Natural killer cell treated with Interleukin-12 subunit alpha and Interleukin-12 subunit beta and Interleukin-15 and Interleukin-18, amount 100 ng/mL, for 72 hours (primary cell): Measurements from ENCODE around the gene VPS13A. TPM values are rescaled to one million over a fixed set of nuclear protein-coding genes. Genes with fewer than 3 reads are reported as not detected.
A peak's percentile ranks its signal among the peaks of the same experiment; 100 is the strongest.
"Not testable (repeated sequence)": the region's sequence is repeated elsewhere in the genome, so short reads cannot be mapped to it uniquely, and the experiment has no call there.

ENCODE experiments used
- ATAC-seq, 2 donors: fragments of 150-1000 bp; cut with Tn5 transposase in 1 of 2; sonication (Bioruptor Pico), chemical (Tn5 transposase) in 1 of 2; 2 replicates each; pipeline ENCODE4 v1.10.0; 2021
- DNase-seq: peaks from one replicate; pipeline ENCODE4 v3.0.0; 2022; ENCODE audit warnings: low spot score
- H3K27ac Mint-ChIP-seq, 2 donors: 1 replicate in 1 of 2; 2 replicates in 1 of 2; pipeline ENCODE4 v1.8.0; 2022; ENCODE audit warnings: mixed read lengths in 2 of 2, mild to moderate bottlenecking in 1 of 2, moderate library complexity in 1 of 2
- H3K27me3 Mint-ChIP-seq, 2 donors: 1 replicate in 1 of 2; 2 replicates in 1 of 2; pipeline ENCODE4 v1.8.0; 2022; ENCODE audit warnings: mixed read lengths in 2 of 2
- H3K36me3 Mint-ChIP-seq: one replicate; pipeline ENCODE4 v1.8.0; 2022; ENCODE audit warnings: mixed read lengths
- H3K4me1 Mint-ChIP-seq, 2 donors: 1 replicate in 1 of 2; 2 replicates in 1 of 2; pipeline ENCODE4 v1.8.0; 2022; ENCODE audit warnings: low read depth in 2 of 2, mixed read lengths in 2 of 2, mild to moderate bottlenecking in 1 of 2
- H3K4me3 Mint-ChIP-seq: one replicate; pipeline ENCODE4 v1.8.0; 2022; ENCODE audit warnings: mixed read lengths
- H3K9me3 Mint-ChIP-seq: 2 replicates; pipeline ENCODE4 v1.8.0; 2022; ENCODE audit warnings: mixed read lengths
- total RNA-seq, 2 donors: library from RNA; stranded (reverse); gene quantifications; one replicate each; pipeline ENCODE4 v1.2.3, GENCODE V29; 2022

The VPS13A gene
- total RNA-seq, 2 donors from 2014 or later, result 34.2 to 60.9 TPM

DNA sequence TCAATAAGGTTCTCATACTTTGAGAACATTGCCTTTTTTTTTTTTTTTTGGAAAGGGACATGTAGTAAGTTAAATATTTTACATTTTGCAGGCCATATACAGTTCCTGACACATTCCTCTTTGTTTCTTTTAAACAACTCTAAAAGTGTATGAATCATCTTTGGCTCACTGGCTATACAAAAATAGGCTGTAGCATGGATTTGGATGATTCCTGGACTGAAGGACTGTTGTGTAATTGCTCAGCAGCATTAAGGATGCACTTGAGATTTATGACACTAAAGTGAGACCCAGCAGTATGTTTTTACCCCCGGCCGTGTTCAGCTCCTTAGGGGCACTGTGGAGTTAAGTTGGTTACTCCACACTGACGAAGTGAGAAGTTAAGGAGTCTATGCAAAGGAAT is 41.3 kb downstream of the VPS13A start:
- Mint-ChIP-seq H3K36me3 (peaks cover 13% of the 10 kb centered on the region), H3K27me3 (no peaks in the 10 kb centered on the region), H3K4me1 (no peaks in the 10 kb centered on the region), H3K4me3 (no peak overlapping the region), H3K27ac (no peak overlapping the region), H3K9me3 (no peaks in the 10 kb centered on the region)
- ATAC-seq (no peak), DNase-seq (no peak)

DNA sequence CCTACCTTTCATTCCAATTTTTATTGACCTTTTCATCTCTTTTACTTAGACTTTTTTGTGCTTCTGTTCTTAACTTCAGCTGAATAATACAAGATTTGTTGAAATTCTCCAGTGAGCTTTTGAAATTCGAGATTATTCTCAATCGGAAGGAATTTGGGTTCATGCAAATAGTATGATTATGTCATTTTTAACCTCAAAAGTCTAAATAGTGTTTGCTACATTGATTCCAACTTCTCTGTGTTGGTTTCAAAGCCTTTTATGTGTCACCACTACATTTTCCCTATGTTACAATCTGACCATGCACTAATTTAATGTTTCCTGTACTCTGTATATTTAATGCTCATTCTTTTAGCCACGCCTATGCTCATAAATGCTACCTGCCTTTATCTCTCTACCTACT is 44.1 kb downstream of the VPS13A start:
- no peak for ATAC-seq
- Mint-ChIP-seq H3K27me3 (no peaks in the 10 kb centered on the region), H3K36me3 (peaks cover 19% of the 10 kb centered on the region), H3K27ac (no peak overlapping the region), H3K4me3 (no peak overlapping the region), H3K4me1 (no peaks in the 10 kb centered on the region), H3K9me3 (no peaks in the 10 kb centered on the region)
- no peak for DNase-seq

DNA sequence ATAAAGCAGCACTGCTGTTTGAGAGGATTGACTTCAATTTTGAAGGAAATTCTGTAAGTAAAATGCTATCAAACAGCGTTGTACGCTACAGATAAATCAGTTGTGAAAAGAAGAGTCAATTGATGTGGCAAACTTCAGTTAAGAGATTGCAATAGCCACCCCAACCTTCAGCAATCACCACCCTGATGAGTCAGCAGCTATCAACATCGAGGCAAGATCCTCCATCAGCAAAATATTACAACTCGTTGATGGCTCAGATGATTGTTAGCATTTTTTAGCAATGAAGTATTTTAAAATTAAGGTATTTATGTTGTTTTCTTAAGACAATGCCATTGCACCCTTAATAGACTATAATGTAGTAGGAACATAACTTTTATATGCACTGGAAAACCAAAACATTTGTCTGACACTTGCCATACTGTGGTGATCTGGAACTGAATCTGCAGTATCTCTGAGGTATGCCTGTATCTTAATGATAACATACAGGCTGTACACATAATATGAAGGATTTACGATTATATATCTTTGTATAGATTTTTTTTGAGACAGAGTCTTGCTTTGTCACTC is 47.5 kb downstream of the VPS13A start:
- no peaks in the 10 kb centered on the region for H3K4me1 Mint-ChIP-seq
- H3K4me3 Mint-ChIP-seq, result no peak overlapping the region
- H3K36me3 Mint-ChIP-seq, result peaks cover 18% of the 10 kb centered on the region
- DNase-seq (no peak), ATAC-seq (peak in 1 of 2 donors; percentile 44)
- no peaks in the 10 kb centered on the region for H3K9me3 Mint-ChIP-seq
- no peaks in the 10 kb centered on the region for H3K27me3 Mint-ChIP-seq
- no peak overlapping the region for H3K27ac Mint-ChIP-seq

DNA sequence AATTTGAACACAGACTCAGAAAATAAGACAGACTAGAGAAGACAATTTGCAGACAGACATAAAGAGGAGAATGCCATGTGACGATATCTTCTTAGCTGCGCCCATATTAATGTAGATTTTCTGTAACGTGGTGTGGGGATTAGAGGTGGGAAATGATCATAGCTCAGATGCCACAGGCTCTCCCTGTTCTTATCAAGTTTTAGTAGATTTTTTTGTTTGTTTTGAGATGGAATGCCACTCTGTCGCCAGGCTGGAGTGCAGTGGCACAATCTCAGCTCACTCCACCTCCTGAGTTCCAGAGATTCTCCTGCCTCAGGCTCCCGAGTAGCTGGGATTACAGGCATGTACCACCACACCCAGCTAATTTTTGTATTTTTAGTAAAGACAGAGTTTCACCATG is 59.4 kb downstream of the VPS13A start:
- no peak for ATAC-seq
- Mint-ChIP-seq H3K36me3 (peaks cover 24% of the 10 kb centered on the region), H3K27me3 (no peaks in the 10 kb centered on the region), H3K4me3 (no peak overlapping the region), H3K9me3 (no peaks in the 10 kb centered on the region), H3K27ac (no peak overlapping the region), H3K4me1 (no peaks in the 10 kb centered on the region)
- DNase-seq, result no peak

DNA sequence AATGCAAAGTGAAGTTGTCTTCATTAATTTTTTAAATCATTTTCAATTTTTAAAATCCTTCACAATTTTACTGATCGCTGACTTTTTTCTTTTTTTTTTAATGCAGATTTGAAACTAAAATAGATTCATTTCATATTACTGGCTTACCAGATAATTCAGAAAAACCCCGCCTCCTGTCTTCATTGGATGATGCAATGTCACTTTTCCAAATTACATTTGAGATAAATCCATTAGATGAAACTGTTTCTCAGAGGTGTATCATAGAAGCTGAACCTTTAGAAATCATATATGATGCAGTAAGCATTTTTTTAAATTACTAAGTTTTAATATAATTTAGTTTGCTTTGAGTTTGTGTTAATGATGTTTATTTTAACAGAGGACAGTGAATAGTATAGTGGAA is 60.6 kb downstream of the VPS13A start:
- DNase-seq (no peak), ATAC-seq (no peak)
- H3K36me3 Mint-ChIP-seq, result peaks cover 19% of the 10 kb centered on the region
- no peak overlapping the region for H3K27ac Mint-ChIP-seq
- no peak overlapping the region for H3K4me3 Mint-ChIP-seq
- H3K27me3 Mint-ChIP-seq, result no peaks in the 10 kb centered on the region
- H3K4me1 Mint-ChIP-seq, result no peaks in the 10 kb centered on the region
- no peaks in the 10 kb centered on the region for H3K9me3 Mint-ChIP-seq

DNA sequence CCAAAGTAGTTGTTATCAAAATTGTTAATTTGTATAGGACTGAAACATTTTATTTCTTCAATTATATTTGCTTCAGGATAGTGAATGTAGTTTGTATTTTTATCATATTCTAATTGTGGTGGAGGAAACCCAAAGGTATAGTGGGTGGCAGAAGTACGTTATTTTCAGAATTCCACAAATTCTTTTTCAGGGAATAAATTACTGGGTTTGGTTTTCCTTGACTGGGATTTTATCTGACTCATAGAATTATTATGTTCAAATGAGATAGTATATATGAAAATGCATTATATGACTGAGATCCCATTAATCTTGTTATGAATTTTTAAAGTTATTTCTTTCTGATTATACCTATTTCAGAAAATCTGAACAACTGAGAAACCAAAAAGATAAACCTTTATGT is 73.7 kb downstream of the VPS13A start:
- Mint-ChIP-seq H3K36me3 (peaks cover 18% of the 10 kb centered on the region), H3K4me3 (no peak overlapping the region), H3K27ac (no peak overlapping the region)

DNA sequence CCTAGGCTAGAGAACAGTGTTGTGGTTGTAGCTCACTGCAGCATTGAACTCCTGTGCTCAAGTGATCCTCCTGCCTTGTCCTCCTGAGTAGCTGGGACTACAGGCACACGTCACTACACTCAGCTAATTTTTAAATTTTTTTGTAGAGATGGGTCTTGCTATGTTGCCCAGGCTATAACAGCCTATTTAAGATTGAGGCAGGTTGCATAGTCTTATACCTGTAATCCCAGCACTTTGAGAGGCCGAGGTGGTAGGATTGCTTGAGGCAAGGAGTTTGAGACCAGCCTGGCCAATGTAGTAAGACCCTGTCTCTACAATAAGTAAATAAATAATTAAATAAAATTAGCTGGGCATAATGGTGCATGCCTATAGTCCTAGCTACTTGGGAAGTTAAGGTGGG is 79.9 kb downstream of the VPS13A start:
- Mint-ChIP-seq H3K36me3 (peaks cover 33% of the 10 kb centered on the region), H3K27me3 (no peaks in the 10 kb centered on the region), H3K9me3 (peaks cover 9% of the 10 kb centered on the region), H3K4me3 (no peak overlapping the region), H3K4me1 (peaks cover 0 to 5% of the 10 kb centered on the region in 2 donors), H3K27ac (no peak overlapping the region)
- ATAC-seq (no peak), DNase-seq (no peak)

More for the DNA sequence above, 73.7 kb downstream of the VPS13A start:
- H3K4me1 Mint-ChIP-seq, result peaks cover 0 to under 1% of the 10 kb centered on the region in 2 donors
- no peak for DNase-seq
- H3K9me3 Mint-ChIP-seq, result peaks cover 1% of the 10 kb centered on the region
- ATAC-seq, result no peak
- H3K27me3 Mint-ChIP-seq, result no peaks in the 10 kb centered on the region

DNA sequence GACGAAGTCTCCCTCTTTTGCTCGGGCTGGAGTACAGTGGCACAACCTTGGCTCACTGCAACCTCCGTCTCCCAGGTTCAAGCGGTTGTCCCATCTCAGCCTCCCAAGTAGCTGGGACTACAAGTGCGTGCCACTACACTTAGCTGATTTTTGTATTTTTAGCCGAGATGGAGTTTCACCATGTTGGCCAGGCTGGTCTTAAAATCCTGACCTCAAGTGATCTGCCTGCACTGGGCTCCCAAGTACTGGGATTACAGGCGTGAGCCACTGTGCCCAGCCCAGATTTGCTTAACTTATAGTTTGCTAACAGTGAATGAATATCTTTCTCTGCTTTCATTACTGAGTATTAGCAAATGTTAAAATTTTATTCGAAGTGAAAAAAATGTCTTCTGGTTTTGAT is 84.3 kb downstream of the VPS13A start:
- Mint-ChIP-seq H3K4me1 (no peaks in the 10 kb centered on the region), H3K27me3 (no peaks in the 10 kb centered on the region), H3K9me3 (peaks cover 13% of the 10 kb centered on the region), H3K4me3 (no peak overlapping the region), H3K36me3 (peaks cover 43% of the 10 kb centered on the region), H3K27ac (no peak overlapping the region)
- ATAC-seq (no peak), DNase-seq (no peak)

DNA sequence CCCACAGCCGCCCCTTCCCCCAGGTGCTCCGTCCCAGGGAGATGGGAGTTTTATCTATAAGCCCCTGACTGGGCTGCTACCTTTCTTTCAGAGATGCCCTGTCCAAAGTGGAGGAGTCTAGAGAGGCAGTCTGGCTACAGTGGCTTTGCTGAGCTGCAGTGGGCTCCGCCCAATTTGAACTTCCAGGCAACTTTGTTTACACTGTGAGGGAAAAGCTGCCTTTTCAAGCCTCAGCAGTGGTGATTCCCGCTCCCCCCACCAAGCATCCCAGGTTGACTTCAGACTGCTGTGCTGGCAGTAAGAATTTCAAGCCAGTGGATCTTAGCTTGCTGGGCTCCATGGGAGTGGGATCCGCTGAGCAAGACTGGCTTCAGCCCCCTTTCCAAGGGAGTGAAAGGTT is 90.4 kb downstream of the VPS13A start:
- H3K4me1 Mint-ChIP-seq, H3K4me3 Mint-ChIP-seq, H3K27ac Mint-ChIP-seq, DNase-seq, H3K27me3 Mint-ChIP-seq, ATAC-seq: not testable (repeated sequence)
- Mint-ChIP-seq H3K36me3 (peaks cover 46% of the 10 kb centered on the region), H3K9me3 (peaks cover 12% of the 10 kb centered on the region)

DNA sequence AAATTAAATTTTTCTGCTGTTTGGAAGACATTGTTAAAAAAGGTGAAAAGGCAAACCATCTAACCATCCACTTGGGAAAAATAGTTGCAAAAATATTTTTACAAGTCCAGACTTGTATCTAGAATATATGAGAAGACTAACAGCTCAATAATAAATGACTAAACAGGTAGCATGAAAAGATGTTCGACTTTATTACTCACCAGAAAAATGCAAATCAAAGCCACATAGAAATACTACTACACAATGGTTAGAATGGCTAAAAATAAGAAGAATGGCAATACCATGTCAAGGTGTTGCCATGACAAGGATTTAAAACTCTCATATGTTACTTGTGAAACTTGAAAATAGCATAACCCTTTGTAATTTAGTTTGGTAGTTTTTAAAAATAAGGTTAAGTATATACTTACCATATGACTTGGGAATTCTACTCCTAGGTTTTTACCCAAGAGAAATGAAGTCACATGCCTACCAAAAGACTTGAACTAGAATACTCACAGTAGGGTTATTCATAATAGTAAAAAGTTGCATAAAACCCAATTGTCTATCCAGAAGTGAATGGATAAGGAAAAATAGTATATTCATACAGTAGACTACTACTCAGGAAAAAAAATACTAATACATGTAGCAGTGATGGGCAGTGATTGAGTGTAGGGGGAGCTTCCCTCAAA is 93.8 kb downstream of the VPS13A start:
- Mint-ChIP-seq H3K27ac (no peak overlapping the region), H3K4me1 (peaks cover 0 to 3% of the 10 kb centered on the region in 2 donors), H3K4me3 (no peak overlapping the region), H3K27me3 (no peaks in the 10 kb centered on the region), H3K36me3 (peaks cover 22% of the 10 kb centered on the region), H3K9me3 (peaks cover 5% of the 10 kb centered on the region)
- ATAC-seq (no peak), DNase-seq (no peak)

DNA sequence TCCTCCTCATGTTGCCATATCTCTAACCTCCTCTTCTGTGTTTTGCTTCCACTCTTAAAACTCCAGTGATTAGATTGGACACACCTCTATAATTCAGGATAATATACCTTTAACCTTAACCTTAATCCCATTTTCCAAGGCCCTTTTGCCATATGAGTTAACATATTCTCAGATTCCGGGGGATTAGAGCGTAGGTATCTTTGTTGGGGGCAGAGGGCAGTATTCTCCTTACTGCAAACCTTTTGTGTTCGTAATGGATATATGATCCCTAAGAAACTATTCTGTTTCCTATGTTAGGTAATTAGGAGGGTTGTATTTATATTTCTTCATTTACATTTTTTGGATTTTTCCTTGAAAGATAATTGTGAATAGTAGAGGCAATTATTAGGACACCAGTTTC is 99.5 kb downstream of the VPS13A start:
- Mint-ChIP-seq H3K27ac (no peak overlapping the region), H3K27me3 (no peaks in the 10 kb centered on the region), H3K4me3 (no peak overlapping the region), H3K4me1 (no peaks in the 10 kb centered on the region), H3K36me3 (peaks cover 14% of the 10 kb centered on the region), H3K9me3 (no peaks in the 10 kb centered on the region)
- DNase-seq, result no peak
- ATAC-seq, result no peak

DNA sequence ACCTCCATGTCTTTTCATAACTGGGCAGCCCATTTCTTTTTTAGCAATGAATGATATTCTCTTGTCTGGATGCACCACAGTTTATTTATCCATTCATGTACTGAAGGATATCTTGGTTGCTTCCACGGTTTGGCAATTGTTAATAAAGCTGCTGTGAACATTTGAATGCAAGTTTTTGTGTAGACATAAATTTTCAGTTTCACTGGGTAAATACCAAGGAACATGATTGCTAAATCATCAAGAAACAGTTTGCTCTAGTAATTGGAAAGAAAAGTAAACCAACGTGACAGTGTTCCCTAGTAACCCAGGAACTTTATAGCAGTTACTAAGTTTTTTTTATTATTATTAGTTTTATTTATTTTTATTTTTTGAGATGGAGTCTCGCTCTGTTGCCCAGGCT is 100.4 kb downstream of the VPS13A start:
- H3K9me3 Mint-ChIP-seq, result no peaks in the 10 kb centered on the region
- H3K4me3 Mint-ChIP-seq, result no peak overlapping the region
- peaks cover 10% of the 10 kb centered on the region for H3K36me3 Mint-ChIP-seq
- DNase-seq (no peak), ATAC-seq (no peak)
- no peaks in the 10 kb centered on the region for H3K27me3 Mint-ChIP-seq
- no peak overlapping the region for H3K27ac Mint-ChIP-seq
- H3K4me1 Mint-ChIP-seq, result no peaks in the 10 kb centered on the region

DNA sequence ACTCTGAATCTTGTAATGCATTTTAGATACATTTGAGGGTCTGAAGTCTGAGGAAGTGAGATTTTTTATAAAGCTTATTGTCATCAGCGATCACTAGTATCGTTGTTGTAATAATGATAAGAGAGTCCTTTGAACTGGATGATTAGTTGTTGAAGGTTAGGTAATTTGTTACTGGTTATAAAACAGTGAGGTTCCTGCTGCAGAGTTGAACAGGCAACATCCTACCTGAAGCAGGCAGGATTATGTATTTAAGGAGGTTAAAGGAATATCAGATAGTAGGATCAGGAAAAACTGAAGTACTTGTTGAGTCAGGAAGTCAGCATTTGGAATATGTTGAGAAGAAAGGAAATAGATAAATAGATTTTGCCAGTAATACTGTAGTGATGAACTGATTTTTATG is 106.7 kb downstream of the VPS13A start:
- DNase-seq (no peak), ATAC-seq (no peak)
- peaks cover 29% of the 10 kb centered on the region for H3K36me3 Mint-ChIP-seq
- H3K9me3 Mint-ChIP-seq, result peaks cover 8% of the 10 kb centered on the region
- H3K27ac Mint-ChIP-seq, result no peak overlapping the region
- no peaks in the 10 kb centered on the region for H3K27me3 Mint-ChIP-seq
- H3K4me3 Mint-ChIP-seq, result no peak overlapping the region
- H3K4me1 Mint-ChIP-seq, result no peaks in the 10 kb centered on the region

DNA sequence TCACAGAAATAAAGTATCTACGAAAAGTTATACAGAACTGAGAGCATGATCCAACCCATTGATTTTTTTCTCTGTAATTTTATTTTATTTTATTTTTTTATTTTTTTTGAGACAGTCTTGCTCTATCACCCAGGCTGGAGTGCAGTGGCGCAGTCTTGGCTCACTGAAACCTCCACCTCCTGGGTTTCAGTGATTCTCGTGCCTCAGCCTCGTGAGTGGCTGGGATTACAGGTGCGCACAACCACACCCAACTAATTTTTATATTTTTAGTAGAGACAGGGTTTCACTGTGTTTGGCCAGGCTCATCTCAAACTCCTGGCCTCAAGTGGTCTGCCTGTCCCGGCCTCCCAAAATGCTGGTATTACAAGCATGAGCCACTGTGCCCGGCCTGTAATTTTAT is 107.3 kb downstream of the VPS13A start:
- DNase-seq, result no peak
- Mint-ChIP-seq H3K9me3 (peaks cover 8% of the 10 kb centered on the region), H3K36me3 (peaks cover 35% of the 10 kb centered on the region), H3K4me3 (no peak overlapping the region), H3K27ac (no peak overlapping the region), H3K27me3 (no peaks in the 10 kb centered on the region), H3K4me1 (no peaks in the 10 kb centered on the region)
- ATAC-seq, result no peak

DNA sequence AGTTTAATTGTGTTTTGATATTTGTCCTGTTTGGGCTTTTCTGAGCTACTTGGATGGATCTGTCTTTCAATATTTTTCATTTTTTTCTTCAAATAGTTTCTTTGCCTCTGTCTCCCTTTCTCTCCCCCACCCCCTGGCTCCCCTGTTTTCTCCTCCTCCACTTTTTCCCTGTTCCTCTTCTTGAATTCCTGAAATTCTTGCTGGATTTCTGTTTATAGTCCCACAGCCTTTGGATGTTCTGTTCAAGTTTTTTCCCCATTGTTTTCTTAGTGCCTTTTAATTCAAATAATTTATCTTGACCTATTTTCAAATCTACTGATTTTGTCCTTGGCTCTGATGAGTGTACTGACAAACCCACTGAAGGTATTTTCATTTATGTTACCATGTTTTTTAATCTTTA is 113.0 kb downstream of the VPS13A start:
- no peak for DNase-seq
- no peak overlapping the region for H3K27ac Mint-ChIP-seq
- peaks cover 30% of the 10 kb centered on the region for H3K36me3 Mint-ChIP-seq
- H3K9me3 Mint-ChIP-seq, result peaks cover 8% of the 10 kb centered on the region
- H3K4me1 Mint-ChIP-seq, result no peaks in the 10 kb centered on the region
- ATAC-seq, result no peak
- H3K27me3 Mint-ChIP-seq, result no peaks in the 10 kb centered on the region
- no peak overlapping the region for H3K4me3 Mint-ChIP-seq
